ENCODE measurements around the gene NAALADL2.
"Not testable (repeated sequence)": the region's sequence is repeated elsewhere in the genome, so short reads cannot be mapped to it uniquely, and the experiment has no call there.

The NAALADL2 gene

DNA sequence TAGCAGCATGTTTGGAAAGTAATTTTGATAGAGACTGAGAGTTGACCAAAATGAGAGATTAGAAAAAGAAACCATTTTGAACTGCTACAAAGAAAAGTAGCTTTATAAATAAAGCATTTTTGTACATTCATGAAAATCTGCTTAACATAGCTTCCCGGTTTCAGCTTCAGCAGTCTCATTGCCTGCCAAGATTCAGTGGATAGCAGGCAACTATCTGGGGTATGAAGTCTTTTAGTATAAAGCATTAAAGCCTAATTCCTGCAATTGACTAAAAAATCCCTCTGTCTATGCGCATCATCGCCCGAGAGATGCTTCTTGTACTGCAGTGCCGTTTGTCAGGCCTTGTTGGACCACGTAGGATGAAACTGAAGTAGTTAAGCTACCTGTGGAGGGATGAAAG lies 588.4 kb downstream of the NAALADL2 start:
- FAIRE-seq, result no peak

DNA sequence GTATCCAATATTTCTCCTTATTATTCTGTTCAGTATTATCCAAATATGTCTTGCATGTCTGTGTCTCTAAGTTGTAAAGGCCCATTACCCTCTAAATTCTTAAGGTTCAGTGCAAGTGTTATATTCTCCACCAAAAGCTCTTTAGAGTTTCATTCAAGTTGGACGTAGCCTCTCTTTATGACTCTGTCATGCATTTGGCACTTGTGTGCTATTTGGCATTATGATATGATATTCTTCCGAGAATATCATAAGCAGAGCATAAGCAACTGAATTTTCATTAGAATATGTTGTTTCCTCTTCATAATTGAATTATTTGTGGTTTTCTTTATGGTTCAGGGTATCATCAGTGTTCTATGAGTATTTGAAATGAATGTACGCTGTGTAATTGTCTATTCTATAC lies 594.2 kb downstream of the NAALADL2 start:
- FAIRE-seq, result no peak

DNA sequence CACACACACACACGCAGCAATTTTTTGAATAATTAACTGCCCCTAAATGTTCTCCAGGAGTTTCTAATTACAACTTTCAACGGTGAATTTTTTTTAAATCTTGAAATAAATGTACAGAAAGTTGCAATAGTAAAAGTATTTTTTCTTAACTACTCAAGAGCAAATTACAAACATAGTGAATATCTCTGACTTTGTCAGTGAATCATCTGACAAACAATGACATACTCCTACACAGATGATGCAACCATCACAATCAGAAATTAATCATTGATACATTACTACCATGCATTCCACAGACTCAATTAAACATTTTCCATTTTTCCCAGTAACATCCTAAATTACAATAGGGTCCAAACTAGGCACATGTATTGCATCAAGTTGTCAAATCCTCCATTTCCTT lies 597.3 kb downstream of the NAALADL2 start:
- no peak for FAIRE-seq

DNA sequence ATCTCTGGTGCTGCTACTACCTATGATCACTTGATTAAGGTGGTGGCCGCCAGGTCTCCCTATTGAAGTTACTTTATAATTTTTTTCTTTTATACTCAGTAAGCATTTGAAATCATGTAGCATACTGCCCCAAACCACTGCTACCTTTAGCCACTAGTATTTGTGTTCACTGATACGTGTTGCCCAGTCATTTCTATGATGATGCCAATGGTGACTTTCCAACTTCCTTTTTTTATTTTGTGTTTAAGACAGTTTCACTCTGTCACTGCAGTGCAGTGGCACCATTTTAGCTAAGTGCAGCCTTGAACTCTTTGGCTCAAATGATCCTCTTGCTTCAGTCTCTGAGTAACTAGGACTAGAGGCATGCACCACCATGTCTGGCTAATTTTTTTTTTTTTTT lies 598.2 kb downstream of the NAALADL2 start:
- FAIRE-seq, result no peak

DNA sequence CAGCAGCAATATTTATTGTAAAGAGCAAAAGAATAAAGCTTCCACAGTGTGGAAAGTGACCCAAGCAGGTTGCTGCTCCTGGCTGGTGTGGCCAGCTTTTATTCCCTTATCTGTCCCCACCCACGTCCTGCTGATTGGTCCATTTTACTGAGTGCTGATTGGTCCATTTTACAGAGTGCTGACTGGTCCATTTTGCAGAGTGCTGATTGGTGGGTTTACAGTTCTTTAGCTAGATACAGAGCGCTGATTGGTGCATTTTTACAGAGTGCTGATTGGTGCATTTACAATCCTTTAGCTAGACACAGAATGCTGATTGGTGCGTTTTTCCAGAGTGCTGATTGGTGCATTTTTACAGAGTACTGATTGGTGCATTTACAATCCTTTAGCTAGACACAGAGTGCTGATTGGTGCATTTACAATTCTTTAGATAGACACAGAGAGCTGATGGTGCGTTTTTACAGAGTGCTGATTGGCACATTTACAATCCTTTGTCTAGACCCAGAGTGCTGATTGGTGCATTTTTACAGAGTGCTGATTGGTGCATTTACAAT lies 601.8 kb downstream of the NAALADL2 start:
- FAIRE-seq, result not testable (repeated sequence)

DNA sequence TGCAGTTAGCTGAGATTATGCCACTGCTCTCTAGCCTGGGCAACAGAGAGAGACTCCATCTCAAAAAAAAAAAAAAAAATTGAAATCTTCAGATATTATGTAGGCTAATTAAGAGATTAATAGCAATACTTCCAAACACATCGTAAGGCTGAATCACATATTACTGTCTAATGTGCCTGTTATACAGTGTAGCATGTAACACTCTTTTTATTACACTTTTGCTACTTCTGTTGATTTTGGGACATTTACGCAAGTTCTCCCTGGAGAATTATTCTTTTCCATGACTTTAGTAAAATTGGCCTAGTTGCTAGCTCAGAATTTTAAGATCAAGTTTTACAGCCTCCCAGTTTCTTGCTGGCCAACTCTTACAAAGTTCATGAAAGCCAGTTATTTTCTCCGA lies 605.2 kb downstream of the NAALADL2 start:
- no peak for FAIRE-seq

DNA sequence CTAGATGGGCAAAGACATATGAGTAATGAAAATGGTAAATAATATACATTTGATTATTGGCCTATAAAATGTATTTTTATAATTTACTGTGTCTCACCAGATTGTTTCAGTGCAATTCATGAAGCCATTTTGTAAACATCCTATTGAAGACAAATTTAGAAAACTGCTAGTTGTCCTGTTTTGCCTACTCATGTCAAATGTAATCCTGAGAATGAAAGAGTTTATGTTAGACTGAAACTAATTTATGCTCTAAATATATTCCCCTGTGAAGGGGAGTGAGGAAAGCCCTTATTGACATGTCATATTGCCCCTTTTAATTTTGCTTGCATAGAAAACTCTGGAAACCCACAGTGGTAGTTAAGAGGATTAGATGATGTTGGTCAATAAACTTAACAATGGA lies 610.0 kb downstream of the NAALADL2 start:
- FAIRE-seq, result no peak

DNA sequence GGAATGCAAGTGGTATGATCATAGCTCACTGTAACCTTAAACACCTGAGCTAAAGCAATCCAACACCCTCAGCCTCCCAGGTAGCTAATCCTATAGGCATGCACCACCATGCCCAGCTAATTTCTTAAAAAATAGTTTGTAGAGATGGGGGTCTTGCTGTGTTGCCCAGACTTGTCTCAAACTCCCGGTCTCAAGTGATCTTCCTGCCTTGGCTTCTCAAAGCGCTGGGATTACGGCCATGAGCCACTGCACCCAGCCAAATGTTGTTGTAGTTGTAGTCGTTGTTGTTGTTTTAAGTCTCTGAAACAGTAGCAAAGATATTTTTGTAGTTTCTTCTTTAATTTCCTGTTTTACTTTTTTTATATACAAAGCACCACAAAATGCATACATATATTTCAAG lies 616.6 kb downstream of the NAALADL2 start:
- FAIRE-seq, result no peak

DNA sequence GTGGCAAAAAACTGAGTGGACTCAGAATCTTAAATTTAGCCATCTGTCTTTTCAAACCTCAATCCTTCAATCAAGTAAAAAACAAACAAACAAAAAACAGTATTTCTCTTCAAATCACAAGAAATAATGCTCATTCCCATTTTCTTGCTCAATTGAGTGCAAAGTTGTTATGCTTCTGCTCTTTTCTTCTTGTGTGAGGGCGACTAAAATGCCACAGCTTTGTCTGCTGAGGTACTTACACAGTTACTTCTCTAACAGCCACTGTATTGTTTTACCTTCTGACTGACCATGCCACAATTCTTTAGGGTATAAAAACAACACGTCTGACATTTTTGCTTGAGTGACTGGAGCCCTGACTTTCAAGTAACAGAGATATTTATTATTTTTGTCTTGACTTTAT lies 617.4 kb downstream of the NAALADL2 start:
- FAIRE-seq, result no peak

DNA sequence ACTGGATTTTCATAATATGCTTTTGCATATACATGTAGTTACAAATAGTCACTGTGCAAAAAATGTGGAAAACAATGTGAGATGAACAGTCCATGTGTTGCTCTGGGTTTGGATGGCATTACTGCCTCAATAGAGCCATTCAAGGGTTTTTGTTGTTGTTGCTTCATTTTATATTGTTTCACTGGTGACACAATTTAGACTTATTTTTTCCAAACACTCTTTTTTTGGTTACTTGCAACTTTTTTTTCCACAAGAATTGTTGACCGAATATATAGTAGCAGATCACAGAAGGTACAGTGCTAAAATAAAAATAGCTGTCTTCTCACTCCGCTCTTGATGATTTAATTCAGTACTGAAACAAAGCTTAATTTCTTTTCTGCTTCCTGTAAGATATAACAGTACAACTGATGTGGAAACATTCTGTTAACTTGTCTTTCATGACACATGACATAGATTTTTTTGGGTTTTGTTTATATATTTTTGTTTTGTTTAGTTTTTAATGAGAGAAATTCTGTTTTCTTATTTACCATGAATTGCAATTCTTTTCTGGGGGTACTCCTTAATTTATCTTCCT lies 618.6 kb downstream of the NAALADL2 start:
- no peak for FAIRE-seq

DNA sequence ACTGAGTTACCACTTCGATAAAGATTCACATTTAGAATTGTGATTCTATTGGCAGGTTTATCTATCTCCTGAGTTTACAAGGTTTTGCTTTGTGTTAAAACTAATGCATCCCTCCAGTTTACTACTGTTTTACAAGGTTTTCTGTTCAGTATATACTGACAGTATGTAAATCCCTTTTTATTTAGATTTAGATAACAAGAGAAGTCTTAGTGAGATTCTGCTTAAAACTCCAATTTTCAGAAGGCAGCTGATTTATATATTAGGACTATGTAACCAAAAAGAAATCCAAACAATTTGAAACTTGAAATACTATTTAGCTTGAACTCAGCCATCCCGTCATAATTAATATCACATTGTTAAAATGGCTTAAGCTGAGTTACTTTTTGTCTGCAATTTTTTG lies 619.2 kb downstream of the NAALADL2 start:
- FAIRE-seq, result no peak

DNA sequence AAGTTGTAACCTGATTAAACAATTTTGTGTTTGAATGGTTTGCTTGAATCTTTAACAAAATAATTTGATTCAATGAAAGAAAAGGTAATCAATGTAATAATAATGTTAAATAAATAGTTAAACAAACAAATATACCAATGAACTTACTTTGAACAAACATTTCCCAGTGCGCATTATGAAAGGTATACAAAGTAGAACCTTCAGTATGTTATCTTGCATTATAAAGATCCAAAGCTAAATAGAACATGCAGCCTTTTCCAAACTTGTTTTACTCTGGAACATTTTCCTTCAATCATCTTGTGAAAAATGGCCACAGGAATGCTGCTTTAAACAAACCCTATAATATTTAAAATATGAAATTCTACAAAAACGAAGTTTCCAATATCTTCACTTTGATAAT lies 620.0 kb downstream of the NAALADL2 start:
- FAIRE-seq, result no peak

DNA sequence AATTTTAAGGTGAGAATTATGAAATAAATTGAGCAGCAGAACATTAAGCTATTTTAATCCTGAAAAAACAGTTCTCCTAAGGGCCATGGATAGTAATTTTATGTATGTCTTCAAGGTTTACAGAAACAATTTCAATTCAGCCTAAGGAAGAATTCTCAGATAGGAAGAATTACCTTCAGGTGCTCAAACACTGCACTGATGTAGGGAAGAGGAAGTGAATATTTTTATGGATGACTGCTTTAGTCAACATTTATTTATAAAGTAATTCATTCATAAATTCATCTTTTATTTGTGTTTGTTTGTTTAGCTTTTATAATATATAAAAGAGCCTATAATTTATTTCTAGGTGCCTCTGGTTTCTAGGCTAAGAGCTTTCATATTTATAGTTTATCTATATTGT lies 620.7 kb downstream of the NAALADL2 start:
- FAIRE-seq, result no peak

DNA sequence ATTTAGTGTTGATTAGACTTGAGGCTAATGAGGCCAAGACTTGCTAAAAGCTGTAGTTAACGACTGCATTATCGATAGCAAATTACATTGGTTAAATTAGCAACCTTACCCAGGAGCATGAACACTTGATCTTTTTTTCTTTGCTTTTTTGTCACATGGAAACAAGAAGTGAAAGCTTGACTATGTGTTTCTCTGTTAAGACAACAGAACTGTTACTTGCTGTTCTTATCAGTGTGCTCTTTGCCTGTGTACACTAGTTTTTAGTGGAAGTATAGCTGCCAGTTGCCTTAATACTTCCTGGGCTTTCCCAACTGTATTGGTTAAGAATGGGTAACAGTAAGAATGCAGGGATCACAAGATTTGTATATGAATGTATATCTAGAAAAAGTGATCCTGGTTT lies 625.5 kb downstream of the NAALADL2 start:
- FAIRE-seq, result no peak

DNA sequence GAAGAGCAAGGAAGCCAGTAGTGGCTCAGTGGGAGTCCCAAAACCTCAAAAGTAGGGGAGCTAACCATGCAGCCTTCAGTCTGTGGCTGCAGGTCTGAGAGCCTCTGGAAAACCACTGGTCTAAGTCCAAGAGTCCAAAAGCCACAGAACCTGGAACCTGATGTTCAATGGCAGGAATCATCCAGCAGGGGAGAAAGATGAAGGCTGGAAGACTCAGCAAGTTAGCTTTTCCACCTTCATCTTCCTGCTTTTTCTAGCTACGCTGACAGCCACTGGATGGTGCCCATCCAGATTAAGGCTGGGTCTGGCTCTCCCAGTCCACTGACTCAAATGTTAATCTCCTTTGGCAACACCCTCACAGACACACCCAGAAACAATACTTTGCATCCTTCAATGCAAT lies 626.3 kb downstream of the NAALADL2 start:
- no peak for FAIRE-seq

DNA sequence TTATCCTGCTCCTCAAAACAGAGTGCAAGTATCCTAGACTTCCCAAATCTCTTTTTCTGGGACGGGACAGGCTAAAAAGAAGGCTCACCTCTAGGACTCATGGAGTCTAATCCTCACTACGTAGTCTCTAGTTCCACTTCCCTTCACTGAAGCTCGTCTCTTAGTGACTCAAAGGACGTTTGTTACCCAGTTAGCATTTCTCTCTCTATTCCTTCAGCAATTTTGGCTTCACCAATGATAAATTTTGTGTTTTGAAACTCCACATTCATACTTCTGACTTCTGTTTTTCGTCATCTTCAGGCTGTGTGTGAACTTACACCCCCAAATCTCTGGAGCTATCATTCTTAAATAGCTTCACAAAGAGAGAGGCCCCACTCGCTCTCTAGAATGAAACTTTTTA lies 627.1 kb downstream of the NAALADL2 start:
- FAIRE-seq, result no peak

DNA sequence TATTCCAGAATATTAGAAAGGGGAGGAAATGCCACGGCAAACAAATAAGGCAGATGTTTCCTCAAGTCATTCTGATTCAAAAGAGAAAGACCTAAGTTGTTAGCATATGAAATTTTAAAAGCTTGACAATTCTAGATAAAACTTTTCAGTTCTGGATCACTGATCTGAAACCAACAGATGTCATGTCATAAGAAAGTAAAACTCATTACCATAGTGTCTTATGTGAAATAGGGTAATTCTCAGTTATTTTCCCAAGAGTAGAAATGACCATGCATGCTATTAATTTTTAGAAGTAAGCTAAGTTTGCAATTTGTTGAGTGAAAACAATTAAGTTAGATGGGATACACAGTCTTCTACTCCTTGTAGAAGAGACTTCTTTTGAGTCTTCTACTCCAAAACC lies 630.3 kb downstream of the NAALADL2 start:
- FAIRE-seq, result no peak

DNA sequence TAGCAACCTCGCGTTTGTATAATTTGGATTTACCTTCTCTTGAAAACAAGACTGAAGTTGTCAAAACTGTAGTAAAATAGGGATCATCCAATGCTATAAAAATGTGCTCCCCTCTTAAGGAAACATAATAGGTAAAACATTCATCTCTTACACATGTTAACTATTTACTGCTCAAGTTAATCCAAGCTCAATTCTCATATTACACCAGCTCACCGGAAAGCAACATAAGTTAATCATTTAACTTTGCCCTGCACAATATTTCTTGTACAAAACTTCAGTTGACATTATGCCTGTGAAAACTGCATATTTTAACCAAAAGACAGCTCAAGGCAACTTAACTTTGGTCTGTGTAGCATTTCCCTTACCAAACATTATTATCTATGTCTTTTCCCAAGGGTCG lies 634.2 kb downstream of the NAALADL2 start:
- FAIRE-seq, result no peak

DNA sequence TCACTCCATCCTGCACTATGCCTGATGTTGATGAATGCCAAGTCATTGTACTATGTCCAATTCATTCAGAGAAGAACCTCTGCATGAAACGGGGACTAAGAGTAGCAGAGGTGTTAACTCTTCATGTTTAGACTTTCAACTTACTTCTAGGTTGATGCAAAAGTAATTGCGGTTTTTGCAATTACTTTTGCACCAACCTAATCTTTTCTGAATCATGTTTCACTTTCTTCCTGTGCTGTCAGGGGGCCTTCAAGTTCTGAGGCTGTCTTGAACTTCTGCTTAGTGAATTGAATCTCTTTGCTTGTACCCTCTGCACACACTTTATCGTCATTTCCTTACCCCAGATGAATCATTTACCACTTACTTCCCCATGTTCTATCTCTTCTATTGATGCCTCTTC lies 636.2 kb downstream of the NAALADL2 start:
- no peak for FAIRE-seq

DNA sequence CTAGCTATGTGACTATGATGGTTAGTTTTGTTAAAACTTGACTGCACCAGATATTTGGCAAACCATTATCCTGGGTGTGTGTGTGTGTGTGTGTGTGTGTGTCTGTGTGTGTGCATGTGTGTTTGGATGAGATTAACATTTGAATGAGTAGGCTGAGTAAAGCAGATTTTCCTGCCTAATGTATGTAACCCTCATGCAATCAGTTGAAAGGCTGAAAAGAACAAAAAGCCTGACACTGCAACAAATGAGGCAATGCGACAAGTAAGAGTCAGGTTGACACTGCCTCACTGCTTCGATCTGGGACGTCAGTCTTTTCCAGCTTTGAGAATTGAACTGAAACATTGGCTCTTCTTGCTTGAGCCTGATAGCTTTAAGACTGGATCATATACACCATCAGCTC lies 643.0 kb downstream of the NAALADL2 start:
- FAIRE-seq, result no peak

DNA sequence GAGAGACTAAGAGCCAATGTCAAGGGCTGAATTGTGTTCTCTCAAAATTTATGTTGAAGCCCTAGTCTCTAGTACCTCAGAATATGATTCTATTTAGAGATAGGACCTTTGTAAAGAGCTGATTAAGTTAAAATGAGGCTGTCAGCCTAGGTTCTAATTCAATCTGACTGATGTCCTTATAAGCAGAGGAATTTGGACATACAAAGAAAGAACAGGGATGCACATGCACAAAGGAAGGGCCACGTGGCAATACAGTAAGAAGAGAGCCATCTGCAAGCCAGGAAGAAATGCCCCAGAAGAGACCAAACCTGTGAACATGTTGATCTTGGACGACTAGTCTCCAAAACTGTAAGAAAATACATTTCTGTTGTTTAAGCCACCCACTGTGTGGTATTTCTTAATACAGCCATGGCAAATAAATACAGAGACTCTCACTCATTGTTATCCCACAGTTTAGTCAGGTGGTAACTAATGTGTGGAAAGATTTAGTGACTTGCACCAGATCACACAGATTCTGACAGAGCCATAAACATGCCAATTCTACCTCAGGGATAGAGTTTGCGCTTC lies 652.2 kb downstream of the NAALADL2 start:
- FAIRE-seq, result no peak

DNA sequence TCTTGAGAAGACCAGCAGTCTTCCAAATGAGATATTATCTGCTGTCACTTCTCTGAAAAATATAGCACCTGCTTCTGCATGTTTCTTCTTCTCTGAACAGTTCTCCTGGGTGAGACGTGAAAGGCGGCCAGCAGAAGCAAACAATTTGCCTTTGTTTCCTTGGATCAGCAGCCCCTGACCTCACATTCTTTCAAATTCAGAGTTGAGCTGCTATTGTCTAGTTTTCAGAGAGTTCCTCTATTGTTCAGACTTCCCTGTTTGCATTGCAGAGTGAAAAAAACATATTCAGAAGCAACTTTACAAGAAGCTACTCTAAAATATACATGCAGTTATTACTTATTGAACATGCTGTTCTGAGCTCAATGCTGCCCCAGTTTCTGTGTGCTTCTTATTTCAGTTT lies 653.6 kb downstream of the NAALADL2 start:
- FAIRE-seq, result no peak

DNA sequence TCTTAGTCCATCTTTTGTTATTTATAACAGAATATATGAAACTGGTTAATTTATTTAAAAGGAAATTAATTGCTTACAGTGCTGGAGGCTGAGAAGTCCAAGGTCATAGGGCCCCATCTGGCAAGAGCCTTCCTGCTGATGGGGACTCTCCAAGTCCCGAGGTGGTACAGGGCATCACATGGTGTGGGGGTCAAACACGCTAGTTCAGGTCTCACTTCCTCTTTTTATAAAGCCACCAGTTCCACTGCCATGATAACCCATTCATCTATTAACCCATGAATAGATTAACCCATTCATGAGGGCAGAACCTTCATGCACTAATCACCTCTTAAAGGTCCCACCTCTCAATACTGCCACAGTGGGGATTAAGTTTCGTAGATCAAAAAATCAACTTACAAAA lies 659.3 kb downstream of the NAALADL2 start:
- FAIRE-seq, result no peak

DNA sequence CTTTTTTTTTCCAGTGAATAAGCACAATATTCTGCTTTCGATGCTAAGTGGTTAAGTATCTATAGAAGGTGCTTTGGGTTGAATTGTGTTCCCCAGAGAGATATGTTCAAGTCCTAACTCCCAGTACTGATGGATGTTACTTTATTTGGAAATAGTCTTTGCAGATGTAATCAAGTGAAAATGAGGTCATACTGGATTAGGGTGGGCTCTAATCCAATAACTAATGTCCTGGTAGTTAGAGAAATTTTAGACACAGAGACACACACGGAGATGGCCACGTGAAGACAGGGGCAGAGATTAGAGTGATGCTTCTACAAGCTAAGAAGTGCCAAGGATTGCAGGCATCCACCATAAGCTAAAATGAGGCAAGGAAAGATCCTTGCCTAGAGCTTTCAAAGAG lies 662.3 kb downstream of the NAALADL2 start:
- FAIRE-seq, result no peak

DNA sequence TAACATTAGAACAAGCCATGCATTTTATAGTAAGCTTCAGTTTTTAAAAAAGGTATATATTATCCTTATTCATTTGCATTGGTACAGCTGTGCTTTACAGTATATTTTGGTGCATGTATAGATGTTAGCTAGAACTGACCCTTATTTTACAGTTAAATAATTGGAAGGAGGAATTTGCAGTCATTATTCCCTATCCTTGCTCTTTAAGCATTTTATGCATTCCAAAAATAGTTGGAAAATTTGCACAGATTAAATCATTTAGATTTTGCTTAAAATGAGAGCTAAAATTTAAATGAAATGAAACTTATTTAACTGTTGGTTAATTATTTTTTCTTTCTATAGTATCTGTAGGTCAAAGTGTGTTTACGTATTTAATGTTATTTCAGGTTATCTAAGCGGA lies 667.1 kb downstream of the NAALADL2 start:
- no peak for FAIRE-seq
